DOHH2 (cell line): ENCODE measurements around the gene FANK1.

Source experiments
- CTCF ChIP-seq: fragments of 200-600 bp; sonication (generic); IDR thresholded peaks from one replicate; pipeline ENCODE4 v1.5.1; 2014; ENCODE audit warnings: antibody characterized with exemption, mild to moderate bottlenecking, low read depth, low read length; ENCODE audit not compliant: poor library complexity, severe bottlenecking
- EZH2phosphoT487 ChIP-seq: fragments of 200-600 bp; sonication (generic); IDR thresholded peaks from 2 replicates; pipeline ENCODE4 v1.6.1; 2017; ENCODE audit warnings: borderline replicate concordance, mild to moderate bottlenecking, antibody characterized with exemption, low read length, moderate library complexity, mixed read lengths

GRCh38 chr10:125880719-125881118 is 15.6 kb upstream of the FANK1 start:
- TF ChIP-seq EZH2phosphoT487 (no peak), CTCF (no peak)
